Esophagus muscularis mucosa (tissue), 4 donors: ENCODE results near the gene GUSB. TPM values are rescaled to one million over a fixed set of nuclear protein-coding genes. Genes with fewer than 3 reads are reported as not detected.

Experiments used
- DNase-seq: peaks from one replicate; pipeline ENCODE4 v3.0.0-alpha.2; 2017; ENCODE audit errors: extremely low spot score
- H3K27ac ChIP-seq, 4 donors: fragments of 200-600 bp; sonication (generic); replicated peaks in 1 of 4; 1 replicate in 3 of 4; 2 replicates in 1 of 4; pipeline ENCODE4 v1.5.1; 2016 to 2019; ENCODE audit warnings: mild to moderate bottlenecking in 1 of 4
- H3K27me3 ChIP-seq, 4 donors: fragments of 200-600 bp; sonication (generic); one replicate each; pipeline versions ENCODE4 v1.5.1 to v1.6.0; 2016 to 2019
- H3K36me3 ChIP-seq, 4 donors: fragments of 200-600 bp; sonication (generic); one replicate each; pipeline ENCODE4 v1.5.1; 2016 to 2019
- H3K4me1 ChIP-seq, 4 donors: fragments of 200-600 bp; sonication (generic); one replicate each; pipeline ENCODE4 v1.5.1; 2016 to 2019
- H3K4me3 ChIP-seq, 4 donors: fragments of 200-600 bp; sonication (generic); 1 replicate in 2 of 4; 2 replicates in 2 of 4; pipeline ENCODE4 v1.5.1; 2016 to 2019; ENCODE audit warnings: mild to moderate bottlenecking in 4 of 4, moderate library complexity in 1 of 4
- H3K9me3 ChIP-seq, 4 donors: fragments of 200-600 bp; sonication (generic); 1 replicate in 3 of 4; 2 replicates in 1 of 4; pipeline ENCODE4 v1.5.1; 2016 to 2019
- CTCF ChIP-seq, 3 experiments: fragments of 200-600 bp in 2 of 3; fragments of 450-650 bp in 1 of 3; sonication (generic) in 2 of 3; IDR thresholded peaks; one replicate each; pipeline ENCODE4 v1.5.1; 2017 to 2019; ENCODE audit warnings: antibody characterized with exemption in 3 of 3, mild to moderate bottlenecking in 2 of 3, moderate library complexity in 1 of 3
- EP300 ChIP-seq: sonication (generic); formaldehyde crosslinking; IDR thresholded peaks from one replicate; pipeline ENCODE4 v1.6.1; 2017; ENCODE audit warnings: antibody characterized with exemption
- POLR2A ChIP-seq: fragments of 450-650 bp; IDR thresholded peaks from one replicate; pipeline ENCODE4 v1.6.1; 2017; ENCODE audit warnings: antibody characterized with exemption, moderate library complexity, mild to moderate bottlenecking, low read depth
- POLR2AphosphoS5 ChIP-seq, 2 donors: sonication (generic); formaldehyde crosslinking; IDR thresholded peaks; one replicate each; pipeline ENCODE4 v1.6.1; 2017; ENCODE audit warnings: antibody characterized with exemption in 2 of 2
- WGBS: methylation state at CpG from one replicate; pipeline ENCODE4 v1.1.5; 2018; 5-methylcytosine and 5-hydroxymethylcytosine counted together
- intact Hi-C: fragments of 100-400 bp; cut with DNase I; formaldehyde crosslinking; loops from one replicate; pipeline ENCODE4 v1.15.1; 2023
- total RNA-seq, 4 donors: library from RNA; depleted of rRNA; stranded (reverse); fragments of >200 nt; gene quantifications; one replicate each; pipeline versions ENCODE4 v1.1.0 to v1.2.1, GENCODE V29; 2016

GUSB gene
- total RNA-seq, 4 donors from 2014 or later: 16.2 to 19.0 (median 17.3) TPM

DNA sequence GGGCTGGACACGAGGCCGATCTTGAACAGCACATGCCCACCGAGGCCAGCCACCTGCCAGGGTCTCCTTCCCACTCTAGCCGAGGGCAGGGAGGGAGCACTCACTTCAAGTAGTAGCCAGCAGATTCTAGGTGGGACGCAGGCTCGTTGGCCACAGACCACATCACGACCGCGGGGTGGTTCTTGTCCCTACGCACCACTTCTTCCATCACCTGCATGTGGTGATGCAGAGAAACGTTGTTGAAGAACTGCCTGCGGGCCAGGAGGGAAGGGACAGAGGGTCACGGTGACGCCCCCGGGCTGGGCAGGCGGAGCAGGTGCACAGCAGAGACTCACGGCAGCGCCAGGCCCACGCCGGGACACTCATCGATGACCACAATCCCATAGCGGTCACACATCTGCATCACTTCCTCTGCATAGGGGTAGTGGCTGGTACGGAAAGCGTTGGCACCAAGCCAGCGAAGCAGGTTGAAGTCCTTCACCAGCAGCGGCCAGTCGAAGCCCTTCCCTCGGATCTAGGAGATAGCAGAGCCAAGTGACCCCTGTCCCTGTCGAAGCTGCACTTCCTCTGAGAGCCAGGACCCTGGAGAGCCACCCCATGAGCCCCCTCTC is 7.7 kb downstream of the GUSB start:
- Histone ChIP-seq H3K27me3 (no peaks in the 10 kb centered on the region), H3K4me3 (no peak overlapping the region), H3K9me3 (no peaks in the 10 kb centered on the region), H3K27ac (no peak overlapping the region), H3K36me3 (peaks cover 50 to 100% (median 86%) of the 10 kb centered on the region in 4 donors), H3K4me1 (peaks cover 0 to under 1% (median 0%) of the 10 kb centered on the region in 4 donors)
- WGBS: 92% methylated on average over 25 of the region's 29 CpGs
- intact Hi-C loops: no loop called here
- DNase-seq: no peak
- TF ChIP-seq CTCF (IDR thresholded peaks at IDR 0.05): no peak
- no peak for TF ChIP-seq EP300
- no peak for TF ChIP-seq POLR2AphosphoS5 (IDR thresholded peaks at IDR 0.05)
- TF ChIP-seq POLR2A: no peak

GRCh38 chr7:65972976-65973375 is 9.0 kb downstream of the GUSB start:
- Histone ChIP-seq H3K27me3 (no peaks in the 10 kb centered on the region), H3K4me3 (no peak overlapping the region), H3K4me1 (no peaks in the 10 kb centered on the region), H3K36me3 (peaks cover 60 to 100% (median 91%) of the 10 kb centered on the region in 4 donors), H3K27ac (no peak overlapping the region), H3K9me3 (no peaks in the 10 kb centered on the region)
- 96% methylated on average over 13 of the region's 13 CpGs for WGBS
- intact Hi-C loops: no loop called here
- TF ChIP-seq POLR2AphosphoS5 (IDR thresholded peaks at IDR 0.05) (no peak), CTCF (IDR thresholded peaks at IDR 0.05) (no peak), POLR2A (no peak), EP300 (no peak)
- DNase-seq: no peak

DNA sequence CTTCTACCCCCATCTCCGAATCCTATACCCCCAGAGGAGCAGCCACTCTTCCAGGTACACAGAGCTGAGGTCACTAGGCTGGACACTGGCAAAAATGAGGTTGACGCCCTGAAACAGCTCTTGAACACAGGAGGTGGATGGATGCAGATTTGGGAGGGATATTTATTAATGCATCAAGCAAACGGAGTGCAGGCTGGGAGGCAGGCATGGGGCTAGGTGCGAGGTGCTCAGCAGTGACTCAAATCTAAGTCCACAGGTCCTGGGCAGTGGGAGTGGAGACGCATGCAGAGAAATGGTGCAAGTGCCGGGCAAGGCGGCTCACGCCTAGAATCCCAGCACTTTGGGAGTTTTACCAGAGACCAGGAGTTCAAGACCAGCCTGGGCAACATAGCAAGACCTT is 11.0 kb downstream of the GUSB start:
- Histone ChIP-seq H3K27me3 (no peaks in the 10 kb centered on the region), H3K4me1 (no peaks in the 10 kb centered on the region), H3K36me3 (peaks cover 80 to 100% (median 100%) of the 10 kb centered on the region in 4 donors), H3K4me3 (no peak overlapping the region), H3K27ac (no peak overlapping the region), H3K9me3 (no peaks in the 10 kb centered on the region)
- WGBS: 94% methylated on average over 8 of the region's 8 CpGs
- TF ChIP-seq CTCF (IDR thresholded peaks at IDR 0.05) (no peak), POLR2A (no peak), POLR2AphosphoS5 (IDR thresholded peaks at IDR 0.05) (no peak), EP300 (no peak)
- intact Hi-C loops: no loop called here
- DNase-seq: no peak

DNA sequence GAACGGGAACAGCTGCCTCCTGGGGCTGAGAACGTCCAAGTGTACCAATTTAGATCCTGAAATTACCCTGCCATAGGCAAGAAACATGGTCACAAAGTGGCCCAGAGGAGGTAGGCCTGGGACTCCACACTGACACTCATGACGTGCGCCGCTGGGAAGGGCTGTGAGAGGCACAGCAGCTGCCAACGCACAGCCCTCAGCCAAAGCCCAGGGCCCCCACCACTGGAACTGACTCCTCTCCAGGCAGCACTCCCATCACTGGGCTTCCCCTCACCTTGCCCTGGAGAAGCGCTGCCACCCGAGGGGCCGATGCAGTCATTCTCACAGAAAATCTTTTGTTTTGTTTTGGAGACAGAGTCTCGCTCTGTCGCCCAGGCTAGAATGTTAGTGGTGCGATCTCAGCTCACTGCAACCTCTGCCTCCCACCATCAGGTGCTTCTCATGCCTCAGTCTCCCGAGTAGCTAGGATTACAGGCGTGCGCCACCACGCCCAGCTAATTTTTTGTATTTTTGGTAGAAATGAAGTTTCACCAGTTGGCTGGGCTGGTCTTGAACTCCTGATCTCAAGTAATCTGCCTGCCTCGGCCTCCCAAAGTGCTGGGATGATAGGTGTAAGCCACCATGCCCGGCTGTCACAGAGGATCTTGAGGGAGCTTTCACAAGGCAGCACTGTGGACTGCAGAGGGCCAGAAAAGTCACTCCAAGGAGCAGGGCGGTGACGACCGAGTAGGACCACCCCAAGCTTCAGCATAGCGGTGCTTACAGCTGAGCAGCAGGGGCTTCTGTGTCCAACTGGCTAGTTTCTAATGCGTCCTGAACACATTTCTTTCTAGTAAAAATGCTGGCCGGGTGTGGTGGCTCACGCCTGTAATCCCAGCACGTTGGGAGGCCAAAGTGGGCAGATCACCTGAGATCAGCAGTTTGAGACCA is 13.5 kb downstream of the GUSB start:
- DNase-seq: no peak
- Histone ChIP-seq H3K4me1 (no peaks in the 10 kb centered on the region), H3K27ac (no peak overlapping the region), H3K27me3 (no peaks in the 10 kb centered on the region), H3K4me3 (no peak overlapping the region), H3K9me3 (no peaks in the 10 kb centered on the region), H3K36me3 (peaks cover 84 to 100% (median 99%) of the 10 kb centered on the region in 4 donors)
- whole genome bisulfite sequencing: 93% methylated on average over 26 of the region's 26 CpGs
- intact Hi-C loops: no loop called here
- TF ChIP-seq CTCF (IDR thresholded peaks at IDR 0.05) (no peak), POLR2A (no peak), POLR2AphosphoS5 (IDR thresholded peaks at IDR 0.05) (no peak), EP300 (no peak)
